H54 (cell line): ENCODE results near the gene KDM6A.
"Not testable (repeated sequence)": the region's sequence is repeated elsewhere in the genome, so short reads cannot be mapped to it uniquely, and the experiment has no call there.

Experiments used
- DNase-seq: peaks from one replicate; pipeline ENCODE4 v3.0.0; 2011; ENCODE audit warnings: low spot score, mixed read lengths; ENCODE audit not compliant: insufficient read length
- FAIRE-seq: peaks from 3 replicates; lab custom pipeline; 2011; peaks lifted over from hg19 to GRCh38; lab: Jason Lieb, UNC
- POLR2A ChIP-seq: IDR thresholded peaks from 2 replicates; pipeline ENCODE4 v1.6.1; 2011; ENCODE audit warnings: low read depth, mild to moderate bottlenecking, low read length

The KDM6A gene

GRCh38 chrX:44972132-44972531, 99.1 kb downstream of the KDM6A start:
- FAIRE-seq = no peak
- TF ChIP-seq POLR2A = no peak
- DNase-seq = no peak

DNA sequence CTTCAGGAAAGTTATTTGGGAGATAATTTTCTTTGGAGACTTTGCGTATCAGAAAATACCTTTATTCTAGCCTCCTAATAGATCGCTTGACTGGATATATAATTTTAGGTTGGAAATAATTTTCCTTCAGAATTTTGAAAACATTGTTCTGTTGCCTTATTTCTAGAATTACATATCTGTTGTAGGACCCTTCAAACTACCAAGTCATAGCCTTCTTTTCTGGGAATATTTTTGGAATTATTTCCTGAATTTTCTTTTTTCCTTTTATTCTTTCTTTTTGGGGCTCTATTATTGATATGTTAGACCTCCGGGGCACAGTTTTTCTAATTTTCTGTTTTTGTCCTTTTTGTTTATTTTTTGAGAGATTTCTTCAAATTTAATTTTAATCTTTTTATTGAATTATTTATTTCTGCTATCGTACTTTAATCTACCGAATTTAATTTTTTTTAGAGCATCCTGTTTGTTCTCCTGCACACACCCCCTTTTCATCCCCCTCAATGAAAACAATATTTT, 100.5 kb downstream of the KDM6A start:
- FAIRE-seq (no peak), DNase-seq (no peak)
- no peak for TF ChIP-seq POLR2A

DNA sequence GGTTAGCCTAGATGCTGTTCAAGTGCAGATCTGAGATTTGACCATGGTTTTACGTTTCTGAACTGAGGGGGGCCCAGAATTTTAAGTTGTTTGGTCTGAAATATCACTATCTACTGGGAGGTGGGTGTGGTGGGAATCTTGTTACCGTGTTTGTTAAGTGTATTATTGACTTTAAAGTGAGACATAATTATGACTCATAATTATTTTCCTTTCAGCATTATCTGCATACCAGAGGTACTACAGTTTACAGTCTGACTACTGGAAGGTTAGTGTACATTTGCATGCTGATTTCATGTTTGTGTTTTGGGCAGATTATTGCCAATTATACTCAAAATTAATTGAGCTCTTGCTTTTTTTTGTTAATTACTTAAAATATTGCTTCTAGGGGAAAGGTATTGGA, 101.5 kb downstream of the KDM6A start:
- FAIRE-seq = no peak
- no peak for DNase-seq
- no peak for TF ChIP-seq POLR2A

GRCh38 chrX:44975666-44976263, 102.8 kb downstream of the KDM6A start:
- TF ChIP-seq POLR2A = no peak
- no peak for FAIRE-seq
- no peak for DNase-seq

DNA sequence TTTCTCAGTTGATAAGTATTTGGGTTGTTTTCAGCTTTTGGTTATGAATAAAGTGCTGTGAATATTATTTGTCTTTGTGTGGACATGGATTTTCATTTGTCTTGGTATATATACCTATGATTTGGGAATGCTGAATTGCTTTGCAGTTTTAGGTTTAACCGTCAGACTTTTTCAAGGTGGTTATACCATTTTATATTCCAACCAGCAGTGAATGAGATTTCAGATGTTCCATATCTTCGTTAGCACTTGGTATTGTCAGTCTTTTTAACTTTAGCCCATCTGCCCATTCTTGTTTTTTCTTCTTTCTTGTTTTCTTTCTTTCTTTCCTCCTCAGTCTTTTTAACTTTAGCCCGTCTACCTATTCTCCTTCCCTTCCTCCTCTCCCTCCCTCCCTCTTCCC, 106.0 kb downstream of the KDM6A start:
- no peak for FAIRE-seq
- no peak for TF ChIP-seq POLR2A

GRCh38 chrX:44980403-44980802, 107.4 kb downstream of the KDM6A start:
- TF ChIP-seq POLR2A = no peak

More for the DNA sequence above, 106.0 kb downstream of the KDM6A start:
- no peak for DNase-seq

DNA sequence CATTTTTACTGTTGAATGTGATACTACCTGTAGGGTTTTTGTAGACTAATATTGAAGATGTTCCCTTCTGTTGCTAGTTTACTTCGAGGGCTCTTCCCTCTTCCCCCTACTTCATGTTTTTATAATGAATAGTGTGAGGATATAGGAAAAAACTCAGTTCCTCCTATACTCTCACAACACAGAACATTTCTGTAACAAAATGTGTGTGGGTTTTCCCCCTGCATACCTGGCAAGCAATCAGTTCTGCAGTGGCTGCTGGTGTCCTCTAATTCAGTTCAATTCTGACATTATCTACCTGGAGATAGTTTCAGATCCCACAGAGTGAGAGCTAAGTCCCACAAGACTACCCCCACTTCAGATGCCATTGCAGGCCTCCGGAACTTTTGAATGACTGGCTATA, 107.9 kb downstream of the KDM6A start:
- FAIRE-seq = no peak
- TF ChIP-seq POLR2A = no peak
- DNase-seq = no peak

More at GRCh38 chrX:44980403-44980802, 107.4 kb downstream of the KDM6A start:
- FAIRE-seq = no peak
- DNase-seq = no peak

DNA sequence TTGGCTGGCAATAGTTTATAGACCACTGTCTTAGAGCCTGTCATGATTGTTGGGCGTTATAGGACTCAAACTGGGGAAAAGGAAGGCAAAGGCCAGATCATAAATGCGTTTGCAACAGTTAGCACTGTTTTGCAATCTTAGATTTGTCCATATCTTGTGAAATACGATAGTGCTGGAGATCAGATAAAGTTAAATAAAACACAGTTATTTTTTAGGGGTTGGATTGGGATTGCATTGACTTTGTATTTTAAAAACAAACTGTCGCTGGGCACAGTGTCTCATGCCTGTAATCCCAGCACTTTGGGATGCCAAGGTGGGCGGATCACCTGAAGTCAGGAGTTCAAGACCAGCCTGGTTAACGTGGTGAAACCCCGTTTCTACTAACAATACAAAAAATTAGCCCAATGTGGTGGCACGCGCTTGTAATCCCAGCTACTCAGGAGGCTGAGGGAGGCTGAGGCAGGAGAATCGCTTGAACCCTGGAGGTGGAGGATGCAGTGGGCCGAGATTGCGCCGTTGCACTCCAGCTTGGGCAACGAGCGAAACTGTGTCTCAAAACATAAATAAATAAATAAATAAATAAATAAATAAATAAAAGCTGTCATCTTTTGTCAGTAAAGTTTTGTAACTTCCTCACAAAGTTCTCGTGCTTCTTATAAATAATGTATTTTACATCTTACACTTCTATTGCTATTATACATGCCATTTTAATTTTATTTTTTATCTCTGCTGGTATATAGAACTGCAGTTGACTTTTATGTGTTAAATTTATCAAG, 117.2 kb downstream of the KDM6A start:
- no peak for DNase-seq
- no peak for FAIRE-seq

DNA sequence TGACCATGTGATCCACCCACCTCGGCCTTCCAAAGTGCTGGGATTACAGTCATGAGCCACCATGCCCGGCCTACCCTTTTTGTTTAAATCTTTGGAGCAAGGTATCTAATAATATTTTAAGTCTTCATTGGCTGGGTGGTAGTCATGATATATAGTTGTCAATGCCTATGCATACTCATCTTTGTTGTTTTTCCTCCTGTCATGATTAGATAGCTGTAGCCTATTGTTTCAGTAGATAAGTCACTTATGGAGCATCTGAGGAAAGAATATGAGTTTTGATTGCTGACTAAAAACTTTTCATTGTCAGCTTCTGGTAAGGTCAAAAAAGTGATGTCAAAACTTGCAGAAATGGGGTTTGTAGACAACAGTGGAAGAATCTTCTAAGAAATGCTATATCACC, 119.8 kb downstream of the KDM6A start:
- TF ChIP-seq POLR2A = no peak
- DNase-seq (no peak), FAIRE-seq (no peak)

More for the DNA sequence above, 117.2 kb downstream of the KDM6A start:
- no peak for TF ChIP-seq POLR2A

- DNase-seq (no peak), FAIRE-seq (no peak)
- TF ChIP-seq POLR2A = no peak
These were observed 123.3 kb downstream of the KDM6A start for GRCh38 chrX:44996277-44996676.

- FAIRE-seq (no peak), DNase-seq (no peak)
- no peak for TF ChIP-seq POLR2A
These were observed 124.4 kb downstream of the KDM6A start for GRCh38 chrX:44997282-44997812.

- TF ChIP-seq POLR2A = no peak
- FAIRE-seq = no peak
- no peak for DNase-seq
These were observed 124.9 kb downstream of the KDM6A start for GRCh38 chrX:44997888-44998287.

GRCh38 chrX:44999237-44999636, 126.2 kb downstream of the KDM6A start:
- not testable (repeated sequence) for DNase-seq, FAIRE-seq

- not testable (repeated sequence) for DNase-seq, FAIRE-seq
These were observed 126.9 kb downstream of the KDM6A start for GRCh38 chrX:44999872-45000271.
